Uterus (tissue), 4 donors: ENCODE results near the gene ACOT11. TPM values are rescaled to one million over a fixed set of nuclear protein-coding genes. Genes with fewer than 3 reads are reported as not detected.
A peak's percentile ranks its signal among the peaks of the same experiment; 100 is the strongest.

Source experiments
- DNase-seq, 2 donors: peaks; one replicate each; pipeline ENCODE4 v3.0.0-alpha.2; 2019 to 2020
- H3K27ac ChIP-seq, 2 donors: fragments of 200-600 bp; sonication (generic); 1 replicate in 1 of 2; 2 replicates in 1 of 2; pipeline ENCODE4 v1.5.1; 2016 to 2018
- H3K27me3 ChIP-seq, 2 donors: fragments of 200-600 bp; sonication (generic); one replicate each; pipeline ENCODE4 v1.5.1; 2018 to 2019; ENCODE audit warnings: control low read depth in 1 of 2
- H3K36me3 ChIP-seq, 2 donors: fragments of 200-600 bp; sonication (generic); one replicate each; pipeline ENCODE4 v1.5.1; 2019; ENCODE audit warnings: control low read depth in 1 of 2
- H3K4me1 ChIP-seq, 2 donors: fragments of 200-600 bp; sonication (generic); one replicate each; pipeline ENCODE4 v1.5.1; 2018 to 2019; ENCODE audit warnings: control low read depth in 1 of 2
- H3K4me3 ChIP-seq, 2 donors: fragments of 200-600 bp; sonication (generic); 1 replicate in 1 of 2; 2 replicates in 1 of 2; pipeline ENCODE4 v1.5.1; 2018 to 2019; ENCODE audit warnings: mild to moderate bottlenecking in 1 of 2
- H3K9me3 ChIP-seq, 2 donors: fragments of 200-600 bp; sonication (generic); one replicate each; pipeline ENCODE4 v1.5.1; 2019; ENCODE audit warnings: control low read depth in 1 of 2
- POLR2A ChIP-seq, 2 donors: fragments of 450-650 bp; IDR thresholded peaks; one replicate each; pipeline ENCODE4 v1.6.1; 2016; ENCODE audit warnings: antibody characterized with exemption in 2 of 2, mild to moderate bottlenecking in 1 of 2, moderate library complexity in 1 of 2
- intact Hi-C: fragments of 100-400 bp; cut with DNase I; formaldehyde crosslinking; loops from one replicate; pipeline ENCODE4 v1.15.1; 2023; ENCODE audit warnings: low total_unique reads
- total RNA-seq, 4 donors: library from RNA; depleted of rRNA in 3 of 4; stranded (reverse); fragments of >200 nt in 3 of 4; gene quantifications; one replicate each; pipeline versions ENCODE4 v1.1.0 to v1.2.4, GENCODE V29; 2014 to 2023
- TF ChIP-seq, protein P1 (sequence below), 4 experiments: fragments of 200-600 bp in 2 of 4; fragments of 450-650 bp in 2 of 4; sonication (generic) in 2 of 4; IDR thresholded peaks; one replicate each; pipeline ENCODE4 v1.5.1; 2016 to 2019; ENCODE audit warnings: antibody characterized with exemption in 4 of 4, mild to moderate bottlenecking in 2 of 4, moderate library complexity in 1 of 4
- donor health status: DM: yes; HTN: yes; CAD: no.

ACOT11 gene
- total RNA-seq, 4 donors from 2014 or later: 2.4 to 17.1 (median 10.1) TPM

DNA sequence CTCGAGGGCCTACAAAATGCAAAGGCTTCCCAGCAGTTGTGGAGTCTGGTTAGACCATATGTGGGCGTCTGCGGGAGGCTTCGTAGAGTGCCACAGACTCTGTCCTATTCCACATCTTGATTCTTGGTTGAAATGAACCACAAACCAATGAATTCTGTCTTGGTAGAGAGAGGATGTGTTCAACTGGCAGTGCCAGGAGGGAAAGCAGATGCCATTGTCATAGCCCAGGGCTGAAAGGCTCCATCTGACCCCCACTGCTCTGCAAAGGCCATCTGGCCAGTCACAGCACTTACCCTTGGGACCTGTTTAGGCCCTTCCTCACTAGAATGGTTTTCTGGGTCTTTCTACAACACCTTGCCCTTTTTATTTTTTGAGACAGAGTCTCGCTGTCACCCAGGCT, 22.1 kb downstream of the ACOT11 start:
- TF ChIP-seq POLR2A (IDR thresholded peaks at IDR 0.05): no peak
- TF ChIP-seq, protein P1, sequence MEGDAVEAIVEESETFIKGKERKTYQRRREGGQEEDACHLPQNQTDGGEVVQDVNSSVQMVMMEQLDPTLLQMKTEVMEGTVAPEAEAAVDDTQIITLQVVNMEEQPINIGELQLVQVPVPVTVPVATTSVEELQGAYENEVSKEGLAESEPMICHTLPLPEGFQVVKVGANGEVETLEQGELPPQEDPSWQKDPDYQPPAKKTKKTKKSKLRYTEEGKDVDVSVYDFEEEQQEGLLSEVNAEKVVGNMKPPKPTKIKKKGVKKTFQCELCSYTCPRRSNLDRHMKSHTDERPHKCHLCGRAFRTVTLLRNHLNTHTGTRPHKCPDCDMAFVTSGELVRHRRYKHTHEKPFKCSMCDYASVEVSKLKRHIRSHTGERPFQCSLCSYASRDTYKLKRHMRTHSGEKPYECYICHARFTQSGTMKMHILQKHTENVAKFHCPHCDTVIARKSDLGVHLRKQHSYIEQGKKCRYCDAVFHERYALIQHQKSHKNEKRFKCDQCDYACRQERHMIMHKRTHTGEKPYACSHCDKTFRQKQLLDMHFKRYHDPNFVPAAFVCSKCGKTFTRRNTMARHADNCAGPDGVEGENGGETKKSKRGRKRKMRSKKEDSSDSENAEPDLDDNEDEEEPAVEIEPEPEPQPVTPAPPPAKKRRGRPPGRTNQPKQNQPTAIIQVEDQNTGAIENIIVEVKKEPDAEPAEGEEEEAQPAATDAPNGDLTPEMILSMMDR (IDR thresholded peaks at IDR 0.05): no peak
- Histone ChIP-seq H3K36me3 (no peaks in the 10 kb centered on the region), H3K9me3 (no peaks in the 10 kb centered on the region), H3K4me1 (no peaks in the 10 kb centered on the region), H3K4me3 (no peak overlapping the region), H3K27me3 (no peaks in the 10 kb centered on the region), H3K27ac (no peak overlapping the region)
- intact Hi-C loops: no loop called here
- DNase-seq: no peak

DNA sequence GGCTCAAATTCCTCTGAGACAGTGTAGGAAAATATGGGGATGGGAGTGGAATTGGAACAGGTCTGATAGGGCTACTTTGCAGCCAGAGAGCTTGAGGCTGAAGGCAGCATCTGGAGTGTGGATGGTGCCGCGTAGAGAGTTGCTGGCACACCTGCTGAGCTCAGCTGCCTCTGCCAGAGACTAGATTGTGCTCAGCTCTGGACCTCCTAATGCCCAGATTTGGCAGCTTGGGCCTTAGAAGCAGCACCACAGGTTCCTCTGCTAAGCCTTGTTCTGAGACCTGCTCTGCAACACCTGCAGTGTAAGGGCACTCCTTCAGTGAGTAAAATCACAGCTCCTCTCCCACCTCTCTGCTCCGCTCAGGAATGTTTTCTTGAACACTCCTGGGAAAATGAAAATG, 23.3 kb downstream of the ACOT11 start:
- no peak overlapping the region for H3K27ac ChIP-seq
- TF ChIP-seq, protein P1 (IDR thresholded peaks at IDR 0.05): no peak
- no peak for TF ChIP-seq POLR2A (IDR thresholded peaks at IDR 0.05)
- H3K4me3 ChIP-seq: no peak overlapping the region
- no peak for DNase-seq
- no peaks in the 10 kb centered on the region for H3K36me3 ChIP-seq
- intact Hi-C loops: no loop called here
- no peaks in the 10 kb centered on the region for H3K4me1 ChIP-seq
- H3K27me3 ChIP-seq: no peaks in the 10 kb centered on the region
- no peaks in the 10 kb centered on the region for H3K9me3 ChIP-seq

DNA sequence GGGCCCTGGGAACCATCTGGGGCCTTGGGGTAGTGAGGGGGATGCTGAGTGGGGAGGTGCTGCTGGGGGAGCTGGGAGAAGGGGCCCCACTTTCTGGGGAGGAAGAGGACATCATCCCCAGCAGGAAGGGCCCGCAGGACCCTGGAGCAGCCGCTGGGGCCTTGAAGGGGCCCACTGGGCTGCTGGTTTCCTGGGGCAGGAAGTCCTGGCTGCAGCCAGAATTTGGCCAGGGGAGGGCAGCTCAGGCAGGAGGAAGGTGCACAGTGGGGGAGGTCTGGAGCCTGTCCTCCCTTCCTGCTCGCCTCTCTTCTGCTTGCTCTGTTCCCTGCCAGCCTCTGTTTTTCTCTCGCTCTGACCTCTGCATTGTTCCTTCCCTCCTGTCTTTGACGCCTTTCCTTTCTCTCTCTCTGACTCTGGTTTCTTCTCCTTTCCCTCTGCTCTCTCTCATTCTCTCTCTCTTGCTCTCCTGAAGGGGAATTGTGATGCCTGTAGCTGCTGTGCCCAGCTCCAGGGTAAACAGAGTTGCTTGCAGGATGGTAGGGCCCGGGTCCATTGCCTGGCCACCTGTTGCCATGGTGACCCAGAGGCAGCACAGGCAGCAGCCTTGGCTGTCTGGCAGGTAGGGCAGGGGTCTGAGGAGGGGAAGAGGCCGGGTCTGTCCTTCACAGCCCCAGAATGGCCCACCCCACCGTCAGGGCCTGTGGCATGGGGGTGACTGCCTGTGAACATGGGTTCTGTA, 23.9 kb downstream of the ACOT11 start:
- Histone ChIP-seq H3K4me1 (no peaks in the 10 kb centered on the region), H3K27me3 (no peaks in the 10 kb centered on the region), H3K9me3 (no peaks in the 10 kb centered on the region), H3K4me3 (no peak overlapping the region), H3K36me3 (no peaks in the 10 kb centered on the region), H3K27ac (peak overlapping the region in 1 of 2 donors; percentile 39)
- no peak for DNase-seq
- intact Hi-C loops: no loop called here
- TF ChIP-seq, protein P1 (IDR thresholded peaks at IDR 0.05): no peak
- no peak for TF ChIP-seq POLR2A (IDR thresholded peaks at IDR 0.05)

DNA sequence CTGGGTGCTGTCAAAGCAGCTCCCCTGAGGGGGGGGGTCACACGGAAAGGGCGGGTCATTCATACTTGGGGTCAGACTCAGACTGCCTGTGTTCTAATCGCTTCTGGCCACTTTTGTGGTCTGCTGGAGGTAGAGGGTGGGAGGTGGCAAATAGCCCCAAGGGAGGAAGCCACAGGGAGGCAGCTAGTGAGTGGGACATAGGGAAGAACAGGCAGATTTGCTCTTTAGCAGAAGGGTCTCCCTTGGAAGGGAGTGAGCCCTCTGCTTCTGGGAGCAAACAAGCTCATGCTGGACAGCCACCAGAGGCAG, 24.5 kb downstream of the ACOT11 start:
- TF ChIP-seq POLR2A (IDR thresholded peaks at IDR 0.05): no peak
- TF ChIP-seq, protein P1 (IDR thresholded peaks at IDR 0.05): no peak
- Histone ChIP-seq H3K9me3 (no peaks in the 10 kb centered on the region), H3K27ac (no peak overlapping the region), H3K27me3 (no peaks in the 10 kb centered on the region), H3K4me1 (no peaks in the 10 kb centered on the region), H3K4me3 (no peak overlapping the region), H3K36me3 (no peaks in the 10 kb centered on the region)
- intact Hi-C loops: no loop called here
- no peak for DNase-seq

DNA sequence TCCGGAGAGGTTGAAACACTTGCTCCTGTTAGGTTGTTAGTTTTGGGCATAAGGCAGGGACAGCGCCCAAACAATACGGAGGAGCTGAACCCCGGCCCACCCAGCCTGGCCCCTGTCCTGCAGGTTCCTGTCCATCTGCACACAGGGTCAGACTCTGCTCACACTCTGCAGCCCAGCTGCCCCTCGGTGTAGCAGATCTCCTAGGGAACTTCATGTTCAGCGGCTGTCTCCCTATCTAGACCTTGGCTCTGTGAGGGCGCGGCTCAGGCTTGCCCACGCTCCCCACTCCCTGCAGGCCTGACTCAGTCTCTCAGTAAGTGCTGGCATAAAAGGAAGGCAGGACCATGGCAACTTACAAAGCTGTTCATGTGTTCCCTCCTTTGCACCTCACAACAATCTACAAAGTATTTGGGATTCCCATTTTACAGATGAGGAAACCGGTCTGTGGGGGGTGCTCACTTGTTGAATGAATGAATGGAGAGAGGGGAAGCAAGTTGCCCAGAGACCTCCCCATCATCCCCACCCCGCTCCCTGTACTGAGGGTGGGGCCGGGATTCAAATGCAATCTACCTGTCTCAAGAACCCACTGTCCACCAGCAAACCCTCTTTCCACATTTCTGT, 26.2 kb downstream of the ACOT11 start:
- intact Hi-C loops: no loop called here
- Histone ChIP-seq H3K9me3 (no peaks in the 10 kb centered on the region), H3K27ac (no peak overlapping the region), H3K27me3 (no peaks in the 10 kb centered on the region), H3K4me1 (no peaks in the 10 kb centered on the region), H3K36me3 (no peaks in the 10 kb centered on the region), H3K4me3 (no peak overlapping the region)
- DNase-seq: no peak
- TF ChIP-seq POLR2A (IDR thresholded peaks at IDR 0.05): no peak
- TF ChIP-seq, protein P1 (IDR thresholded peaks at IDR 0.05): no peak
